GM21390 (cell line): ENCODE data around the gene CC2D2B.
A peak's percentile ranks its signal among the peaks of the same experiment; 100 is the strongest.
"Not testable (repeated sequence)": the region's sequence is repeated elsewhere in the genome, so short reads cannot be mapped to it uniquely, and the experiment has no call there.

ENCODE experiments used
- ATAC-seq: cut with Tn5 transposase; IDR thresholded peaks from one replicate; pipeline ENCODE4 v1.9.1; 2021; ENCODE audit not compliant: unreplicated experiment

The CC2D2B gene

DNA sequence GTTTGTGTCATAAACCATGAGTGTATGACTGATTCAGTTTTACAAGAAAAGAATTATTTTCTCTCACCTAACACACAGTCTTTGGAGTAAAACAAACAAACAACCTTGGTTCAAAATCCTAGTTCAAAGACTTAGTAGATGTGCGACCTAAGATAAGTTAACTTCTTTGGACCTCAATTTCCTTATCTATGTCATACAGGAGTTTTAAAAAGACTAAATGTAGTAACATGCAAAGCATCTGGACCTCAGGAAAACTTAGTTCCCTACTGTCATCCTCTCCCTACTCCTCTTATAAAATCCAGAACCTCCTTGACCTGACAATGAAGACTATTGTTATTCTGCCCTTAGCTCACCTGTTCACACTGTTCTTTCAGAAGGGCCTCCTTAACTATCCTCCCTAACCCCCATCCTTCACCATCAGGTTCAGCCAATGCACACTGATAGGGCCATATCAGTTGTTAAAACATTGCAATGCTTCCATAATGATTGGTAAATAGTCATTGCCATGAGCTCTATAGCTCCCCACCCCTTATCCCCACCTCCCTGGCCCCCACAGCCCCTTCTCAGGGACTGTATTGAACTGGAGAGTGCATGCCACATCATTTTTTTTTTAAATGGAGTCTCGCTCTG lies 106.8 kb downstream of the CC2D2B start:
- no peak for ATAC-seq

DNA sequence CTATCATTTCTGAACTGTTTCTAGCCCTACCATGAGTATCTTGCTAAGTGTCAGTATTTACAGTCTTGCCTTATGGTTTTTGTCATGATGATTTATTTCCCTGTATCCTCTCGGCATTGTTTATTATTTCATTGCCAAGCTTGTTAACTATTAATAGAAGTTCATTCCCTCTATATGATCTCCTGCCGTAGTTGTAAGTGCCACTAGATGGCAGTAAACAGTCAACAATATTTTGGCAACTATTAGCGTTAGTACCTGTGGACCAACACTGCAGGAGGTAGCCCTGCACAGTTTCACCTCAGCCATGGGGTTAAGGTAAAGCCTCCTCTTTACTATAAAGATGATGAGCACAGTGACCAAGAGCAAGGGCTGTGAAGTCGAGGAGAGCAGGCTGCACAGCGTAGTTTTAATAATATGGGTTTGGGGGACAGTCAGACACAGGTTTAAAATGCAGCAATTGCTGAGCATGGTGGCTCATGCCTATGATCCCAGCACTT lies 109.5 kb downstream of the CC2D2B start:
- ATAC-seq: peak; percentile 78

DNA sequence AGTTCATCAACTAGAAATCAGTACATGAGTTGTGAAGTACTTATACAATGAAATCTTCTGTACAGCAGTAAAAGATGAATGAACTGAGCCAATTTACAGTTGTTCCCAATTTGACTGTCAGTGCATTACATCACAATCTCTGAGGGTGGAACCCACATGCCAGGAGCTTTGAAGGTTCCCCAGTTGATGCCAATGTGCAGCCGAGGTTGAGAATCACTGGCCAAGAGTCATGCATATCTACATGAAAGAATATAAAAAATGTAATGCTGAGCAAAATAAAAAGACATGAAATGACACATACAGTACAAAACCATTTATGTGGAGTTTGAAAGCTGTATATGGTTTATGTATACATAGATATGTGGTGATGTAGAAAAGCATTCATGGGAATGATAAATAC lies 113.6 kb downstream of the CC2D2B start:
- no peak for ATAC-seq

DNA sequence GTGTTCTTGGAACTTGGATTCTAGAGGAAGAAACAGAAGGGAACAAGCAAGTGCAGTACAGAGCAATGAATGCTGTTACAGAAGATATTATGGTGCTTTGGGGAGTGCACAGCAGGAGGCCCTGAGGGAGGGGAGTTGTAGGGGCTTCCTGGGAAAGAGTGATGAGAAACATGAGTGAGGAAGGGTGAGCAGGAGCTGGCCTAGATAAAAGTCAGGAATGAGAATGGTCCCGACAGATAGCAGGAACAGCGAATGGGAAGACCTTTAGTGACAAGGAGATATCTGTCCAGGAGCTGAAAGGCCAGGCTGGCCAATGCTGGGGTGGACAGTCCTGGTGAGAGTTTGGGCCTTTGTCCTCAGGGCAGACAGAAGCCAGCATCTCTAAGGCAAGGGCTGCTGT lies 115.0 kb downstream of the CC2D2B start:
- ATAC-seq: no peak

DNA sequence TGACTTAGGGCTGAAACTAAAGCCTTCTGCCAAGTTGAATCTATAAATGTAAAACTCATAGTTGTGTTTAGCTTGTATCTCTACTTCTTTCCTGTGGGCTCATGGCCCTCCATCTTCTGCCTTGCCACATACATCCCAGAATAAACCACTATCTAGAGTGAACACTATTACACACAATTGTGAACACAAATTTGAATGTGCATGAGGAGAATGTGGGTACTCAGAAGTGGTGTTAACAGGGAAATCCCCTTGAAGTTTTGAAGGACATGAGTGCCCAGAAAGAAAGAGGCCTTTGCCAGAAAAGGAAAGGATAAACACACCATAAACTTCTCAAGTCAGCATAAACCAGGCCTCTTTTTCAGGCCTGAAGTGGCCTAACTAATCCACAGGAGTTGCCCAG lies 115.4 kb downstream of the CC2D2B start:
- no peak for ATAC-seq

DNA sequence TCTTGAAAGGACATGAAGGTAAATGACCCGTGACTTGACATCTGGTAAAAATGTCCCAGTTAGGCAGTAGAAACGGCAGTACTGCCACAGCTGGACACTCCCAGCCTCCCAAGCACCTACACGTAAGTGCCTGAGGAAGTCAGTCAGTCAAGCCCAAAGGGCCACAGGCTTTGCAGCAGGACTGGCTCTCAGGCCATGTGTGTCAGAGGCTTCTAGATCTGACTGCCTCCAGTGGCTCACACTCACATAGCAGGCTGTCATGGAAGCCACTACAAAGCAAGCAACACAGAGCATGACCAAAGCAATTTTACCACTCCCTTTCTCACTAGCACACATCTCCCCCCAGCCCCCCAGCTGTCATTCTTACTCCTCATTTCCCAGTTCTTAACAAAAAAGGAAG lies 117.8 kb downstream of the CC2D2B start:
- ATAC-seq: no peak

DNA sequence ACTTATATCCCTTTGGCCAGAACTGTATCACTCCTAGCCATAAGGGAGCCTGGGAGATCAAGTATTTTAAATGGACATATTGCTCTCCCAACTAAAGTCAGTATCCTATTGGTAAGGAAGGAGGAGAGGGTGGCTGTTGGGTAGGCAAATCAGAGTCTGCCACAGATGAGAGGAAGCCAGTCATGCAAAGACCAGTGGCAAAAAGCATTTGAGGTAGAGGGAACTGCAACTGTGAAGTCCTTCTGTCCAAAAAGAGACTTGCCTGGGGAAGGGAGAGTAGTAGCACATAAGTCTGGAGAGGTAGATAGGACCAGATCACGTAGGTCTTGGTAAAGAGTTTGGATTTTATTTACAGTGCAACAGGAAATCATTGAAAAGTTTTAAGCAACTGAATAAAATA lies 126.8 kb downstream of the CC2D2B start:
- ATAC-seq: no peak

DNA sequence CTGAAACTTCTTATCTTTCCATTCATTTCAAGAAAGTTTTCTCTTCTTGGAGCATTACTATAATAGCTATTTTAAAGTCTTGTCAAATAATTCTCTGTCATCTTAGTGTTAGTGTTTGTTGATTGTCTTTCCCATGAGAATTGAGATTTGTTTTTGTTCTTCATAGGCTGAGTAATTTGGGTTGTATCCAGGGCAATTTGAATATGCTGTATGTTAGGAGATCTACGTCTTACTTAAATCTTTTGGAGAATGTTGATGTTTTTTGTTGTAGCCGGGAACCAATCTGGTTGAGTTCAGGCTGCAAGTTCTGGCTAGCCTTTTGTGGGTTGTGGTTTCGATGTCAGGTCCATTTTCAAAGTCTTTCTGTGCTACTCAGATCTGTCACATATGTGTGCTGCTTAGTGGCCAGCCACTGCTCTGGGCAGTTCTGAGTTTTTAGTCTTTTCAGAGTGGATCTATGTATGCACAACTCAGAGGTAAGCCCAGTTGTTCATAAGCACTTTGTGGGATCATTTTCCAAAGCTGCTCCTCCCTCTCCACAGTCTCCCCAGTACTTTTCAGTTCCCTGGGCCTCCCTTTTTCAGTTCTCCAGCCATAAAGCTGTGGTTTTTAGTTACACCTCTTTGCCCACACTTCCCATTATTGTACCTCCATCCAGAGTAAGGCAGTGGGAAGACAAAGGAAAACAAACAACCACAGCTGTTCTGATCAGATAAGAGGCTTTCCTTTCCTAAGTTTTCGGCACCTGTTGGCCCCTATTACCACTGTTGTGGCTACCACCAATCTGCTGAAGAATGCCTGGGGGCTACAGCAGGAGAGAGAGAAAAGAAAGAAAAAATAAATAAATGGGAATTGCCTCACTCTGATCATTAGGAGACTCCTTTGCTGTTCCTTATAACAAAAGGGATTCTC lies 131.0 kb downstream of the CC2D2B start:
- ATAC-seq: no peak

DNA sequence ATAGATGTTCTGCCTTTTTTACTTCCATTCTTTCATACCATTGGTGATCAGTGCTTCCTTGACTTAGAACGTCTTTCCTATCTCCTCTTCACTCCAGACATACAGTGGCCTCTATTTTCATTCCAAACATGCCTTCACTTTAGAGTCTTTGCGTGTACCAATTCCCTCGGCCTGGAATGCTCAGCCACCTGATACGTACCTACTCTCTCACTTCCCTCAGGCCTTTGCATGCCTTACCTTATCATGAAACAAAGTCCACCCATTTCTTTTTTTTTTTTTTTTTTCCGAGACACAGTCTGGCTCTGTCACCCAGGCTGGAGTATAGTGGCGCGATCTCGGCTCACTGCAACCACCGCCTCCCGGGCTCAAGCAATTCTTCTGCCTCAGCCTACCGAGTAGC lies 133.4 kb downstream of the CC2D2B start:
- ATAC-seq: no peak

DNA sequence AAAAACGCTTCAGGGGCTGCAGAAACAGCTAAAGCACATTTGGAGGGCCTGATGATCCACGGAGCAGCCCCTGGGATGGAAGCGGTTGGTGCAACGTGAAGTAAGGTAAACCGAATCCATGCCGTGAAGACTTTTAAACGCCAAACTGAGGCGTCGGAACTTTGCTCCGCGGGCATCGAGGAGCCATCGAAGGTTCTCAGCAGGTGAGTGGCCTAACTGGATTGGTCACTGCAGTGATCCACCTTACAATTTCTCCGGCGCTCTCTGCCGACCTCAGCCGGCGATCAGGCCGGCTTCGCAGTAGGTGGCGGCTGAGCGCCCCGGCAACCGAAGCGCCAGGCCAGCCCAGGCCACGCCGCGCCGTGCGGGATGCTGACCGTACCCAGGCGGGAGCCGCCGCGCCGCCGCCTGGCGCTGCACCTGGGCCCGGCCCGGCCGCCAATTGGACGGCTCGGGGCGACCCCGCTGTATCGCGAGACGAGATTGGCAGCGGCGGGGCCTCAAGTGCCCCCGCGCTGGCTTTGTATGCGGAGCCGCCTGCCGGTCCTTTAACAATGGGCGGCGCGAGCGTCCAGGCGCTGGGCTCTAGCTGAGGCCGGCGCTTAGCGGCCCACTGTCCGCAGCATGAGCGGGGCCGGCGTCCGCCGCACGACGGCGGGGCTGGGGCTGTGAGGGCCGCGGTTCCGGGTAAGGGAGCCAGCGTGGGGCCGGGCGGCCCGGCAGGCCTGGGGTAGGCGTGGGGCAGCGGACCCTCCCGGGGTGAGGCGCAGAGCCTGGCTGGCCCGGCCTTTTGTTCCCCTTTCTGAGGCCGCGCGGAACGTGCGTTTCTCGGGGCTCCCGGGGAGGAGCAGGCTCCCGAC lies 135.5 kb downstream of the CC2D2B start, which contains the start of gene CCNJ:
Gene CCNJ, plus strand, starts transcription at position 551 of the 860 bp plus-strand sequence. CDS start 811 bp downstream, outside the sequence.
- peak; percentile 88 for ATAC-seq

DNA sequence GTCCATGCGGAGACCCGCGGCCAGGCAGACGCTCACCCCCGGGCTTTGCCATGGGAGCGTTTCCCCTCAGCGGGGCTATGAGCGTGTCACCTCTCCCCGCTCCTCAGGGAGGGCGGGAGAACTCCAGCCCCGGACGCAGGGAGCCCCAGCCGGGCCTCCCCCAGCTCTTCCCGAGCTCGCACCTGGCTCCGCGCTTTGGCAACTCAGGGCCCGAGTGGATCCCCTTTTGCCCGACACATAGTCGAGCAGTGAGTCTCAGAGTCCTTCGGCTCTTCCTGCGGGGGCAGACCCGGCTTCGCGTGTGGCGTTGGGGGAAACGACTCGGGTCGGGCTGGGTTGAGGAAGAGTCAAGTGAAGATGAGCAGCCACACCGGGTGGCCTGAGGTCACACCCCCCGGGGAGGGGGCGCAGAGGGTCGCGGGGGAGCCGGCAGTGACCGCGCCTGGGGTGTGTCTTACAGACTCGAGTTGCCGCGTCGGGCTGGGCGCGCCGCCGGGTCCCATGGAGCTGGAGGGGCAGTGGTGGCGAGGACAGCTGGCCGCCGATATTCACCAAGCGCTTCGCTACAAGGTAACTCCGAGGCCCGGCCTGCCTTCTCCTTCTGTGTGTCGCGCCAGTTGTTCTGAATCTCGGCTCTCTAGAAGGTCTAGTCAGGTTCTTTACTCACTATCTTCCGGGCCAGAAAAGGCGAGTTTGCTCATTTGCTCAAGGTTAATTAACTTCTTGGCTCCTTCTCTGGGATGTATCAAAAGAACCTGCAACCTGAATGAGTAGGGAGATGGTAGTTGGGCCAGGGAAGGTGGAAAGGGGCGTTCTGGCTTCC lies 136.3 kb downstream of the CC2D2B start:
- peak; percentile 34 for ATAC-seq

DNA sequence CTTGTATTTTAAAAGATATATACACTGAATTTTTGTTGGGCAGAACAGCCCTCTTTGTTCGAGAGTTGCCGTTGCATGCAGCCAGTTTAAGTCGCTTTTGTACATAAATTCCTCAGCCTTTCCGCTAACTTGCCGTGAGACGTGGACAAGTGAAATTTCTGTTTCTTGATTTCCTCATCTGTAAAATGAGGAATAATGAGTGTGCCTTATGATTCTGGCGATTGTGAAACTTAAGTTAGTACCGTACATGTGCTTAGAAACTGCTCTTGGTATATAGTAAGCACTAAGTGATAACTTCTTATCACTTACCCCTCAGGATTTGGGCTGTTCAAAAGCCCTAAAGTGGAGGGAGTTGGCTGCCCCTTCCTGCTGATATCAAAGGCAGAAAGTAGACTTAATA lies 137.0 kb downstream of the CC2D2B start:
- no peak for ATAC-seq

DNA sequence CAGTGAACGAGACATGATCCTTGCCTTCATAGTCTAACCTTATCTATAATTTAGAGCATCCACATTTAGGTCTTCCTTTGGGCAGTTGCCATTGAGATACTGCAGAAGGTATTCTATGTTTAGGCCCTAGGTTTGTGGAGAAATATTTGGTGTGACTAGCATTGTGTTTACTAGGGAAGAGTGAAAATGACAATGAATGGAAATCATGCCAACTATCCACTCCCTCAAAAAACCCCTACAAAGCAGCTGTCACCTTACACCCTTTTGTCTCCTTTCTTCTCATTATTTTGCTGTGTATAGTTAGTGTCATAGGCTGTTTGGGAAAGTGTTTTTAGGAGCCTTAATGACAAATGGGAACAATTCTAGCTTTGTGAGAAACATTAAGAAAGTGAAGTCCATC lies 138.8 kb downstream of the CC2D2B start:
- ATAC-seq: no peak

DNA sequence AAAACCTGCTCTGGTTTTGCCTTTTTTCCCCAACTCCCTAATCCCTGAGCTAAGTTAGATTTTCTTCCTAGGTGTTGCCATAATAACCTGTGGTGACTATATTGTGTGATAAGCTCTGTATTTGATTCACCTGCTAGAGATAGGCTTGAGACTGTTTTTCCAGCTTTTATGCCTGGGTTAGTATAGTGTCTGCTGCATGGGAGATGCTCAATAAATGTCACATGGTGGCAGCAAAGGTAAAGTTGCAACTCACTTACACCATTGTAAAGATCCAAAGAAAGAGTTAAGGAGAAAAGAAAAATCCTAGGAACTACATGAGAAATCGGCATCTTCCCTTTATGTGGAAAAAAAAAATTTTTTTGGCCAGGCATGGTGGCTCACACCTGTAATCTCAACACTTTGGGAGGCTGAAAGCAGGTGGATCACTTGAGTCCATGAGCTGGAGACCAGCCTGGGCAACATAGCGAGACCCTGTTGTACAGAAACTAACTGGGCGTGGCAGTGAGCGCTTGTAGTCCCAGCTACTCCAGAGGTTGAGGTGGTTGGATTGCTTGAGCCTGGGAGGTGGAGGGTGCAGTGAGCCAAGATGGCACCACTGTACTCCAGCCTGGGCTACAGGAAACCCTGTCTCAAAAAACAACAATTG lies 139.4 kb downstream of the CC2D2B start:
- no peak for ATAC-seq

DNA sequence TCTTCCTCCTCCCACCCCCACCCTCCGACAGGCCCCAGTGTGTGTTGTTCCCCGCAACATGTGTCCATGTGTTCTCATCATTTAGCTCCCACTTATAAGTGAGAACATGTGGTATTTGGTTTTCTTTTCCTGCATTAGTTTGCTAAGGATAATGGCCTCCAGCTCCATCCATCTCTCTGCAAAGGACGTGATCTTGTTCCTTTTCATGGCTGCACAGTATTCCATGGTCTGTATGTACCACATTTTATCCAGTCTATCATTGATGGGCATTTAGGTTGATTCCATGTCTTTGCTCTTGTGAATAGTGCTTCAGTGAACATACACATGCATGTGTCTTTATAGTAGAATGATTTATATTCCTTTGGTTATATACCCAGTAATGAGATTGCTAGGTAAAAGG lies 140.2 kb downstream of the CC2D2B start:
- ATAC-seq: not testable (repeated sequence)

DNA sequence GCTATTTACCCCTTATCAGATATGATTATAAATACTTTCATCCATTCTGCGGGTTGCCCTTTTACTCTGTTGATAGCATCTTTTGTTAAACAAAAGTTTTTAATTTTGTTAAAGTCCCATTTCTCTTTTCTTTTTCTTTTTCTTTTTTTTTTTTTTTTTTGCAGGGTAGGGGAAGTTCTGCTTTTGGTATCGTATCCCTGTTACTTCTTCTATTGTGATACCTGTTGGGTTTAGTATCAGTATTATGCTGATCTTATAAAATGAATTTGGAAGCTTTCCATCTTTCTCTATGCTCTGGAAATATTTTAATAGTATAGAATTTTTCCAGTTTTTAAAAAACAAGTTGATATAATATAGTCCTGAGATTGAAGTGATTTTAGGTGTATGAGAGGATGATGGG lies 141.6 kb downstream of the CC2D2B start:
- ATAC-seq: no peak

DNA sequence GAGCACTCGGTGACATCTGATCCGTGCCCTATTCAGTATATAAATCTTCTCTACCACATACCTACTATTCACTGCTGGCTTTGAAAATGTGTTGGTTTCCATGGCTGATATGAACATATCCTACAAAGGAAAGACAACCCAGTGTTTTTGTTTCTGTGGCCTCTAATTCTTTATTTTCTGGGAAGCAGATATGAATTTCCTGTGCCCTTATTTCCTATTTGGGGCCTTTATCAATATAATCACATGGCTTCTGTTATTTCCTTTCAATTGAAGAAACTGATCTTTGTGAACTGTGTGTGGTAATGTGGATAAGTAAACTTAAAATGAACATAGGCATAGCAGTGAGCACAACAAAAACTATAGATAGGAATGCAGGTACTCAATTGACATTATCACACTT lies 146.2 kb downstream of the CC2D2B start:
- no peak for ATAC-seq

DNA sequence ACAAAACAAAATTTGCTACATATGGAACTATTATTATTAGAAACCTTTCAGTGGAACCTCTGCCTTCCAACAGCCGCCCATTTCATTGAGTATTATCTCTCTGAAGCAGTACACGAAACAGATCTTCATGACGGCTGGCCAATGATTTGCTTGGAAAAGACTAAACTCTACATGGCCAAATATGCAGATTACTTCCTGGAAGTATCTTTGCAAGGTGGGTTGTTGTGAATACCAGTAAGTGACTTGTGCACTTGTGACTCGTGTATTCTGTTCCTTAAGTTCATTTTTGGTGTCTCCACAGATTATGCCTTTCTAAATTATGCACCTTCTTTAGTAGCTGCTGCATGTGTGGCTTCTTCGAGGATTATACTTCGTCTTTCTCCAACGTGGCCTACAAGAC lies 149.0 kb downstream of the CC2D2B start:
- no peak for ATAC-seq

DNA sequence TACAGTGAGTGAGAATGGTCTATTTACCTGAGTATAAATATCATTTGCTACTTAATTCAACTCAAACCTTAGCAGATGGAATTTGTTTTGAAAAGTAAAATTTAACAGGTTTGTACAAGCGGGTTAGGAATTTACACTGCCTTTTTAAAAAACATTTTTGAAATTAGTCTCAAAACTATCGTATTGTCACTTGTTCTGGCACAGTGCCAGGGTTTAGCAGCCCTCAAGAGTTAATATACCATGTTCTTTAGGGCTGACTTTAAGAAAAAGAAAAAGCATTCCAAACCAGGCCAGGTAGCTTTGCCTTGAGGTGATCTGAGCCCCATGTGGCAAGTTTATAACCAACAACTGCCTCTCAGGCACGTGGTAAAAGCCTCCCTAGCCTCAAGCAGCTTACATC lies 153.5 kb downstream of the CC2D2B start:
- no peak for ATAC-seq

DNA sequence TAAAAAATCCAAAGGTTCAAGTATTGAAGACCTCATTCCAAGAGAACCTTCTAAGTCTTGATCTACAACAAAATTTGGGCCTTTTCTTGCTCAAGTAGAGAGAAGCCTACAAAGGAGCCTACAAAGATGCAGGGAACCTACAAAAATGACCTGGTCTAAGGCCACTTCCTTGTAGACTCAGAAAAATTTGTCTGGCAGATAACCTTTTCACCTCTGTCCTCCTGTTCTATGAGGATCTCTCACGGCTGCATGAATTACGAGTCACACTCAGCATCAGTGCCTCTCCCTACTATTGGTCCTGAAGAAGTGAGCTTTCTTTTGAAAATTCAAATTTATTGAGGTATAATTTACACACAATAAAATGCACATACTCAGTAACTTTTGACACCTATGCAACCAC lies 164.9 kb downstream of the CC2D2B start:
- ATAC-seq: no peak
